SJSA1 (cell line): Measurements from ENCODE around the gene BACH2. TPM values are rescaled to one million over a fixed set of nuclear protein-coding genes. Genes with fewer than 3 reads are reported as not detected.
"Not testable (repeated sequence)": the region's sequence is repeated elsewhere in the genome, so short reads cannot be mapped to it uniquely, and the experiment has no call there.

Experiments
- DNase-seq, 2 experiments: peaks; one replicate each; pipeline ENCODE4 v3.0.0-alpha.2; 2015 to 2020; ENCODE audit warnings: low spot score in 2 of 2, low read depth in 1 of 2
- H3K27ac ChIP-seq: fragments of 250-450 bp; sonication (Bioruptor Pico); 2 replicates; pipeline ENCODE4 v1.5.1; 2020; ENCODE audit warnings: mild to moderate bottlenecking, moderate library complexity
- H3K27me3 ChIP-seq: fragments of 250-450 bp; sonication (Bioruptor Pico); replicated peaks from 2 replicates; pipeline ENCODE4 v1.5.1; 2020; ENCODE audit warnings: mild to moderate bottlenecking, moderate library complexity
- H3K36me3 ChIP-seq: fragments of 250-450 bp; sonication (Bioruptor Pico); 2 replicates; pipeline ENCODE4 v1.5.1; 2020; ENCODE audit warnings: mild to moderate bottlenecking
- H3K4me1 ChIP-seq: fragments of 250-450 bp; sonication (Bioruptor Pico); replicated peaks from 2 replicates; pipeline ENCODE4 v1.6.1; 2021; ENCODE audit warnings: mild to moderate bottlenecking
- H3K4me3 ChIP-seq: fragments of 250-450 bp; sonication (Bioruptor Pico); 2 replicates; pipeline ENCODE4 v1.5.1; 2020; ENCODE audit warnings: mild to moderate bottlenecking
- H3K9me3 ChIP-seq: fragments of 250-450 bp; sonication (Bioruptor Pico); replicated peaks from 2 replicates; pipeline ENCODE4 v1.5.1; 2020; ENCODE audit warnings: mild to moderate bottlenecking
- total RNA-seq: library from RNA; depleted of rRNA; stranded (reverse); fragments of >200 nt; shearing (Covaris generic); gene quantifications from 2 replicates; pipeline ENCODE4 v1.2.3, GENCODE V29; 2014

The BACH2 gene
- total RNA-seq, 1 experiment from 2014 or later: 1.3 TPM

DNA sequence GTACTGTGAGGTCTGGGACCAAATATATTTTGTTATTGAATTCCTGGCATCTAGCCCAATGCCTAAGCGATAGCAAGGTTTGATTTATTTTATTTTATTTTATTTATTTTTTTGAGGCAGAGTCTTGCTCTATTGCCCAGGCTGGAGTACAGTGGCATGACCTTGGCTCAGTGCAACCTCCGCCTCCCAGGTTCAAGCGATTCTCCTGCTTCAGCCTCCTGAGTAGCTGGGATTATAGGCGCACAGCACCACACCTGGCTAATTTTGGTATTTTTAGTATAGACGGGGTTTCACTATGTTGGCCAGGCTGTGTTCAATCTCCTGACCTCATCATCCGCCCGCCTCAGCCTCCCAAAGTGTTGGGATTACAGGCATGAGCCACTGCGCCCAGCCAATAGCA, 404.1 kb downstream of the BACH2 start:
- not testable (repeated sequence) for H3K4me1 ChIP-seq, H3K27ac ChIP-seq, H3K36me3 ChIP-seq, DNase-seq, H3K9me3 ChIP-seq, H3K4me3 ChIP-seq
- H3K27me3 ChIP-seq: peaks cover 15% of the 10 kb centered on the region

DNA sequence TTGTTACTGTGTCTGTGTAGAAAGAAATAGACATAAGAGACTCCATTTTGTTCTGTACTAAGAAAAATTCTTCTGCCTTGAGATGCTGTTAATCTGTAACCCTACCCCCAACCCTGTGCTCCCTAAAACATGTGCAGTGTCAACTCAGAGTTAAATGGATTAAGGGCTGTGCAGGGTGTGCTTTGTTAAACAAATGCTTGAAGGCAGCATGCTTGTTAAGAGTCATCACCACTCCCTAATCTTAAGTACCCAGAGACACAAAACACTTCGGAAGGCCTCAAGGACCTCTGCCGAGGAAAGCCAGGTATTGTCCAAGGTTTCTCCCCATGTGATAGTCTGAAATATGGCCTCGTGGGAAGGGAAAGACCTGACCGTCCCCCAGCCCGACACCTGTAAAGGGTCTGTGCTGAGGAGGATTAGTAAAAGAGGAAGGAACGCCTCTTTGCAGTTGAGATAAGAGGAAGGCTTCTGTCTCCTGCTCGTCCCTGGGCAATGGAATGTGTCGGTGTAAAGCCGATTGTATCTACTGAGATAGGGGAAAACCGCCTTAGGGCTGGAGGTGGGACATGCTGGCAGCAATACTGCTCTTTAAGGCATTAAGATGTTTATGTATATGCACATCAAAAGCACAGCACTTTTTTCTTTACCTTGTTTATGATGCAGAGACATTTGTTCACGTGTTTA, 405.7 kb downstream of the BACH2 start:
- not testable (repeated sequence) for H3K4me1 ChIP-seq, DNase-seq, H3K27ac ChIP-seq, H3K36me3 ChIP-seq, H3K9me3 ChIP-seq, H3K4me3 ChIP-seq
- H3K27me3 ChIP-seq: peaks cover 22% of the 10 kb centered on the region

DNA sequence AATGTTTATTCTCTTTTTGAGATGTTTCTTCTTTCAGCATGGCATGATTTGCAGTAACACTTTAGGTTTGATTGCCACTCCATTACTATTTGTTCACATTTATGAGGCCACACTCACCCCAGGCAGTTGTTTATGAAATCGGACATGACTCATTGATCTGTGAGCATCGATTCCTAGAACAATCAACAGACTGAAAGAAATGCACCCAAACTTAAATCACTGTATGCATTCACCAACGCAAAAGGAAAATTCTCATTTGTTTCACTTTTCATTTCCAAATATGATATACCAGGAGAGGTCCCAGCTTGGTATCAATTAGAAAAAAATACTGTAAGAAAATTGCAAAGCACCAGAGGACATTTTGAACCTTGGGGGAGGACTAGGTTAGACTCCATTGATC, 407.8 kb downstream of the BACH2 start:
- Histone ChIP-seq H3K27me3 (peaks cover 22% of the 10 kb centered on the region), H3K27ac (no peak overlapping the region), H3K9me3 (no peaks in the 10 kb centered on the region), H3K4me3 (no peak overlapping the region), H3K36me3 (no peaks in the 10 kb centered on the region), H3K4me1 (peaks cover 6% of the 10 kb centered on the region; the same call in 1 of the 2 replicates)
- no peak for DNase-seq

DNA sequence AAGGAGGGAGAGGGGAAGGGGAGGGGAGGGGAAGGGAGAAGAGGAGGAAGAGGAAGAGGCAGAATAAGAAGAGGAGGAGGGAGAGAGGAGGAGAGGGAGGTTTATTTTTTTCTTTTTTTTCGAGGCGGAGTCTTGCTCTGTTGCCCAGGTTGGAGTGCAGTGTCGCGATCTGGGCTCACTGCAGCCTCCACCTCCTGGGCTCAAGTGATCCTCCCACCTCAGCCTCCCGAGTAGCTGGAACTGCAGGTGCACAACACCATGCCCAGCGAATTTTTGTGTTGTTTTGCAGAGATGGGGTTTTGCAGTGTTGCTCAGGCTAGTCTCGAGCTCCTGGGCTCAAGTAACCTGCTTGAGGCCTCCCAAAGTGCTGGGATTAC, 408.5 kb downstream of the BACH2 start:
- H3K9me3 ChIP-seq: no peaks in the 10 kb centered on the region
- H3K4me3 ChIP-seq: no peak overlapping the region
- no peaks in the 10 kb centered on the region for H3K36me3 ChIP-seq
- H3K4me1 ChIP-seq: peaks cover 6% of the 10 kb centered on the region; the same call in 1 of the 2 replicates
- no peak for DNase-seq
- H3K27ac ChIP-seq: no peak overlapping the region
- peaks cover 22% of the 10 kb centered on the region for H3K27me3 ChIP-seq

DNA sequence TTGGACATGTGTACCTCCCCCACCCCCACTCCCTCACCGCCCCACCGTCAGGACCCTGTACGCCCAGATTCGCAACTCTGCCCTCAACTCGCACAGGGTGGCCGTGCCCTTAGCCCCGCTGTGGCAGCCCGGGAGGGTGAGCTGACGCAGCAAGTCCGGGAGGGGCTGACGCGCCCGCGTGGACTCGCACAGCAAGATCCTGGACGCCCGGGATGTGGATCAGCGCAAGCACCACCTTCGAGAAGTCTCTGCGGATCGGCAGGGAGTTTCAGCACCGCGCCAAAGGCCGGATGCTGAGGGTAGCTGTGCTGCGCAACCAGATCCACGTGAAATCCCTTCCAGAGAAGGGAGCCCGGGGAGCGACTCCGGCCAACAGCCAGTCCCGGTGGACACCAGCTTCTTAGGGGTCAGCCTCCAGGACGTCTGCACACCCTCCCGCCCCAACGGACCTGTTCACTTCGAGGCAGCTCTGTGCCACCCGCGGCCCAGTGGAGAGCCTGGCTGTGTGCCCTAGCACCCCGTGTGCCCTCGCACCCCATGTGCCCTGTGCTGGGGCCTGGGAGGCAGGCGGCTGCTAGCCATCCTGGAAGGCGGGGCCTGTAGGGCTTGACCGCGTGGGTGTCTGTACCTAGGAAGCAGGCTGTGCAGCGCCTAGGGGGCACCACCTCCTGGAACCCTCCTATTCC, 409.0 kb downstream of the BACH2 start:
- Histone ChIP-seq H3K4me3 (no peak overlapping the region), H3K4me1 (peaks cover 6% of the 10 kb centered on the region; the same call in 1 of the 2 replicates), H3K36me3 (no peaks in the 10 kb centered on the region), H3K27me3 (peaks cover 22% of the 10 kb centered on the region), H3K9me3 (no peaks in the 10 kb centered on the region), H3K27ac (no peak overlapping the region)
- no peak for DNase-seq

DNA sequence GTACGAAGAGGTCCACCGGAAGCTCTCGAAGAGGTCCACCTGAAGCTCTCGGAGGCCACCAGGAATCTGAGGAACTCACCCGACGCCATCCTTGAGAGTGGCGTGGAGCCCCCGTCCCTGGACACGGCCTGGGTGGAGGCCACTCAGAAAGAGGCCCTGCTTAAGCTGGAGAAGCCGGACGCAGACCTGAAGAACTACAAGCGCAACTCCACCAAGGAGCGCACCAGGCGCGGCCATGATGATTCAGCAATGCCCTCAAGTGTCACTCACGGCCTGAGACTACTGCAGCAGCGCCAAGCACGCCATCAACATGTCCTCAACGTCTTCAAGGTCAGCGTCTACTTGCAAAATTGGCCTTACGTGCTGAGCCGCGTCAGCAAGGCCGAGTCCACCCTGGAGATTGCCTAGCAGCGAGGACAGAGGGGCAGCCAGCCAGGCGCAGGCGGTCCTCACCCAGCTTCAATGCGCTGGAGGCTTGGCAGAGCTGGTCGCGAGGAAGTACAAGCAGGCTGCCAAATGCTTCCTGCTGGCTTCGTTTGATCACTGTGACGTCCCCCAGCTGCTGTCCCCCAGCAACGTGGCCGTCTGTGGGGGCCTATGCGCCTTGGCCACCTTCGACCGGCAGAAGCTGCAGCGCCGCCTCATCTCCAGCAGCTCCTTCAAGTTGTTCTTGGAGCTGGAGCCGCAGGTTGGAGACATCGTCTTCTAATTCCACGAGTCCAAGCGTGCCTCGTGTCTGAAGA, 410.1 kb downstream of the BACH2 start:
- H3K27ac ChIP-seq: no peak overlapping the region
- H3K4me3 ChIP-seq: no peak overlapping the region
- H3K4me1 ChIP-seq: peaks cover 6% of the 10 kb centered on the region; the same call in 1 of the 2 replicates
- H3K27me3 ChIP-seq: peaks cover 22% of the 10 kb centered on the region
- no peak for DNase-seq
- no peaks in the 10 kb centered on the region for H3K36me3 ChIP-seq
- H3K9me3 ChIP-seq: no peaks in the 10 kb centered on the region
